Raji (cell line): ENCODE results near the gene WNK2.

Experiments used
- POLR2A ChIP-seq: IDR thresholded peaks from 2 replicates; pipeline ENCODE4 v1.6.1; 2011; ENCODE audit warnings: low read depth, low read length, control low read depth; ENCODE audit not compliant: insufficient read depth

The WNK2 gene

DNA sequence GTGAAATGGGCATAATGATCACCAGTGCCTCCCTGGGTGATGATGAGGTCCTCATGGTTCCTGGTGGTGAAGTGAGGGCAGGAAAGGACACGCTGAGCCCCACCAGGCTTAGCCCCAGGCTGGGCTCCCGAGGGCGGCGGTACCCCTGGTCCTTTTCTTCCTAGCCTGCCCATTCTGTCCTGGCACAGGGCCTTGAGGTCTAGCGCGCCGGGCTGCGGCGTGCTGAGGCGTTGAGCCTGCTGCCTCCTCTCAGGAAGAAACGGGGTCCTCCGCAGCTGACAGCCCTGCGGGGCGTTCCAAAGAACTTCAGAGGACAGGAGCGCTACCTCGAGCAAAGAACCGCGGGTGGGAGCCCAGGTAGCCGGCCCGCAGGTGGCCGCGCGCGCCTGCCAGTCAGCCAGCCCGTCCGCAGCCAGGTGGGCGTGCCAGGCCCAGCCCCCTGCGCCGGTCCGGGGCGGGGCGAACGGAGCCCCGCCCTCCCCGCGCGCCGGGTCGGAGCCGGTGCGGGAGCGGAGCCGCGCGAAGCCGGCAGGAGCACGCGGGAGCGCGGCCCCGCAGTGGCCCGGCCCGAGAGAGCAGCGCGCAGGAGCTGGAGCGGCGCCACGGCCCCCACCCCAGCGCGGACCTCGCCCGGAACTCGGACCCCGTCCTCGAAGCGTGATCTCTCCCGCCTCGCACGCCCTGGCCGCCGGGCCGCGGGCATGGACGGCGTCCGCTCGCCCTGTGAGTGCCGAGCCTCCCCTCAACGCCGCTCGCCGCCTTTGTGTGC is at the start of gene WNK2:
Gene WNK2, plus strand, starts transcription at position 477 of the 769 bp plus-strand sequence. CDS start 791 bp downstream, outside the sequence.
- TF ChIP-seq POLR2A, result no peak

DNA sequence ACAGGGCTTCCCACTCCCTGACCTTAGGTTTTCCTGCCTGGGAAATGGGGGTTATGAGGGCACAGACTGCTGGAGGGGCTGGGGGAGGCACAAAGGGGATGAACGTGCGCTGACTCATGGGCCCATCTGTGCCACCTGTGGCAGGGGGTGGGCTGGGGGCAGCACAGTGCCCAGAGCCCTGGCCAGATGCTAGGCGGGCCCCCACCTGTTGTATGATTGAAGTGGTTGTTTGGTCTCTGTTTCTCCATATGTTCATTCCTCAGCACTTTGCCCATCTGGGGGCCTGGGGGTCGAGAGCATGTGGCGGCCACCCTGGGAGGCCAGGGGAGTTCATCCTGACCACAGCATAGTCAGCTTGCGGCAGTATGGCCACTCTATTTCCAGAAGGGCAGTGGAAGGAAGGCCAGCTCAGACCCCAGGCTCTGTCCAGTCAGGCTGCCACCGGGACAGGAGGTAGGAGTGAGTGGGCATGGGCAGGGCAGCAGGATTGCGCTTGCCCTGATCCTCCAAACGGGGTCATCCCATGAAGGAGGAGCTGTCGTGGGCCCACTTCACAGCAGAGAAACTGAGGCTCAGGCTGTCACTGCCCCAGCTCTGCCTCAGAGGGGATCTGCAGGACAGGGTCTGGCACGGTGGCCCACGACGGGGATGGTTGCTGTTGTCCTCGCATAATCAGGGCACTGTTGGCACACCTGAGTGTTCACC is 49.0 kb upstream of the WNK2 start:
- TF ChIP-seq POLR2A, result no peak

DNA sequence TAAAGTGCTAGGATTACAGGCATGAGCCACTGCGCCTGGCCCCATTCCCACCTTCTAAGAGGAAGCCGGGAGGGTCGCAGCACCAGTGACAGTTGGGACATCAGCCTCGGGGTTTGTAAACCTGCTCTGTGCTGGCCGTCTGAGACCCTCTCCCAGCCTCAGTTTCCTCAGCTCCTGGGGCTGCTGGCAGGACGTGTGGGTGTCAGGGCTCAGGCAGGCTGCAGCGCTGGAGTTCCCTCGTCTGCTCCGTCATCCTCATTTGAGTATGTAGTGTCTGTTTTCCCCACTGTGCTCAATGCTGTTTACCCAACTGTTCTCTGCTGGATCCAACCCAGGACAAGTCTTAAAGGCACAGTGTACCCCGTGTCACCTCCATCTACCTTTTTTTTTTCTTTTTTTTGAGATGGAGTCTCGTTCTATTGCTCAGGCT is 47.9 kb upstream of the WNK2 start:
- TF ChIP-seq POLR2A, result no peak

DNA sequence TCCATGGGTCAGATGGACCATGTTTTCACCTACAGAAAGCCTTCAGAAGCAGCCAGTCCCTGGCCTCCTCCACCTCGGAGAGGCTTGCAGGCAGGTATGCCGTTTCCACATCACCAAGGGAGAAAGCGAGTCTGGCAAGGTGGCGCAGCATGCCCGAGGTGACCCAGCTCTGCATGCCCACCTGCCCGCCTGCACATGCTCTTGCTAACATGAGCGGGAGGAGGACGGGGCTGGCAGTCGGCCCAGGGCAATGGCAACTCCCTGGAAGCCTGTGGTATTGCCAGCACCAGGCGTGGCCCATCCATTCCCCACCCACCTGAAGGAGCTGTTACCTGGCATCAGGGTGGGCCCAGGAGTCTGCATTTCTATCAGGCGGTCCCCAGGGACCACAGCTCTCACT is 46.6 kb upstream of the WNK2 start:
- no peak for TF ChIP-seq POLR2A

DNA sequence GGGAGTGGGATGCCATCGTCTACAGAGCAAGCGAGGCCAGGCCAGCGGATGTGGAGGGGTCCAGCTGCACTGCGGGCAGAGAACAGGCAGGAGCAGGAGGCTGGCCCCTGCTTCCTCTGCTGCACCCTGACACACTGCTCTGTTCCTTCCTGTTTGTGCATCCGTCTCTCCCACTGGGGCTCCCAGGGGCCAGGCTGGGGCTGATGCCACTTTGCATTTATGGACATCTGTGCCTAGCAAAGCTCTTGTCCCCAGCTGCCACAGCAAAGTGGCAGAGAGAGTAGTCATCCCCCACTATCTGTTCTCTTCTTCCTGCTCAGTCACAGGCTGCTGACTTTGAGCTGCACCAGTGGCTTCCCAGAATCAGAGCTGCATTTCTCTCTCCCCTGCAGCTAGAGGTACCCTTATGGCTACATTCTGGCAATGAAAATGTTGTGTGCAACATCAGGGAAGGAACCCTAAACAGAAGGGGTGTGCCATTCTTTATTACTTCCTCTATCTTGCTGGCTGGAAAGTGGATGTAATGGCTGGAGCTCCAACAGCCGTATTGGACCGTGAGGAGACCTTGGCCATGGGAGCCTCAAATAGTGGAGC is 45.7 kb upstream of the WNK2 start:
- TF ChIP-seq POLR2A, result no peak

DNA sequence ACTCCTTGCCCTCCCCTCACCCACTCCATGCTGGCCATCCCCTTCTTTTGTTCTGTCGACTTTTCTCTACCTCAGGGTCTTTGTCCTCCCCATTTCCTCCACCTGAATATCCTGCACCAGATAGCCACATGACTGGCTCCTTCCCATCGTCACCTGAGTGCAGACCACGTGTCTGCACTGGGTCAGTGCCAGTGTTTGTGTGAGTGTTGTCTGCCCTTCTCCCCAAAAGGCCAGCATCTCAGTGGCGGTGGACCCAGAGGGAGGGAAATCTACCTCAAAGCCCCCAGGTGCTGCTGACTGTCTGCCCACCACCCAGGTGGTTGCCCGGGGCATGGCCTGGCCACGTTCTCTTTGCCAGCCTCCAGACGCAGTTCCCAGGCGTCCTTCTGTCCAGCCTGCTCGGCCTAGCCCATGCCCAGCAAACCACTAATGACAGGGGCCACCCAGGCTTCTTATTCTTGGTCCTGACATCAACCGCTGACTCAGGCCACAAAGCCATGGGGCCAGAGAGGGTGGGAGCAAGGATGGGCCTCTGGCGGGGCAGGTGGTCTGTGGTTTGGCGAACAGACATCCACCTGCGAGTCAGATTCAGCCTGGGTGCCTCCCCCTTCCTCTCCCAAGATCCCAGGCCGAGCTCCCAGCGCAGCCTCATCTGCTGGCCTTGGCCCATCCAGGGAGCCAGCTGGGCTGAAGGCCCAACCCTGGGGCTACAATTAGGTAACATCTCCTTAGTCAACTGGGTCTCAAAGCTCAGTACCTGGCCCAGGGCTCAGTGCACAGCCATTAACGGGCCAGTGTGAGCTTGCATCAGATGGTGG is 44.4 kb upstream of the WNK2 start:
- TF ChIP-seq POLR2A, result no peak

DNA sequence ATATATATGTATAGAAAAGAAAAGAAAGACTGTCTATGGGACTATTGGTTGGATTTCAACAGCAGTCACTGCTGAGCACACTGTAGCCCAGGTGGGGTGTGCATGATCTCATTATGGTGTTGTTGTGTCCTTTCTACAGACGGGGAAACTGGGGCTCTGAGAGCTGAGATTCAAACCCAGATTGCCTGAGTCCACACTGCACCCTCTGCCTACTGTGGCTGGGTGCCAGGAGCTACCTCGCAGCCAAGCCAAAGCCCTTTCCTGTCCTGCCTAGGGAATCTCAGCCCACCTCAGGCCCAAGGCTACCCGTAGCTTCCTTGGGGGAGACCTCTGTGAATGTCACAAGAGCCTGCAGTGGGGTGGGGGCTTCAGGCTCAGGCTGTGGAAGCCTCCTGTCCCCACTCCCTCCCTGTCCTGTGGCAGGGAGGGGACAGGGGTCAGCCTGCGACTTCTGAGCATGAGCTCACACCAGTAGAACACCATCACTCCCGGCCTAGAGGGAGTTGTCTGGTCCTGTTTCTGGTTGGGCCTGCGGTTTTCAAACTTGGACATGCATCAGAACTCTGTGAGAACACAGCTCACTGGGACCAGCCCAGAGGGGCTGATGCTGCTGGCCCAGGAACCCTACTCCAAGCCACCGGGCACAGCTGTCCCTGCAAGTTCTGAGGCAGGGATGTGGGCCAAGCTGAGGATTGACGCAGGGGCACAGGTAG is 42.0 kb upstream of the WNK2 start:
- no peak for TF ChIP-seq POLR2A

DNA sequence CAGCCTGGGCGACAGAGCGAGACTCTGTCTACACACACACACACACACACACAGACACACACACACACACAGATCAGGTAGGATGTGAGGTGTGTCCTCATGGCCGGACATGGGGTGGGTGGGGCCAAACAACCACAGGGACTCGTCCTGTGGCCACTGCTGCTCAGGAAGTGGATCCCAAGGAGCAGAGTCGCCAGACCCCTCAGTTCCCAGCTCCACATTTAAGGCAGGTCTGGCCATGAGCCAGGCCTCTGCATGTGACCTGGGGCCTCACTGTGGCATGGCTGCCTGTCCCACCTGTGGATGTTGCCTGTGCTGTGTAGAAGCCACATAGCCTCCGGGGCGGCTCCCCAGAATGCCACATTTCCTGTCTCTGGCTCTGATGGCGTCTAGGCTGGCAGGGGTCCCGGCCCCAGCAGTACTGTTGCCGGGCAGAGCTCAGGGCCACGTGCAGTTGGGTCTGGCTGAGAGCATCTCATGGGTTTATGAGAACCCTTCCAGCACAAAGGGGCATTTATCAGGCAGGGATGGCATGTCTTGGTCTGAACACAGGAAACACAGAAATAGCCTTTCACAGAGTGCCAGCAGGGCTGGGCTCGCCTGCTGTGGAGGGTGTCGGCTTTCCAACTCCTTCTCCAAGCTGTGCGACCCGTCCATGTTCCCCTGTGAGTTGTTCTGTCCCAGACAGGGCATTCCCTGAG is 40.0 kb upstream of the WNK2 start:
- no peak for TF ChIP-seq POLR2A

DNA sequence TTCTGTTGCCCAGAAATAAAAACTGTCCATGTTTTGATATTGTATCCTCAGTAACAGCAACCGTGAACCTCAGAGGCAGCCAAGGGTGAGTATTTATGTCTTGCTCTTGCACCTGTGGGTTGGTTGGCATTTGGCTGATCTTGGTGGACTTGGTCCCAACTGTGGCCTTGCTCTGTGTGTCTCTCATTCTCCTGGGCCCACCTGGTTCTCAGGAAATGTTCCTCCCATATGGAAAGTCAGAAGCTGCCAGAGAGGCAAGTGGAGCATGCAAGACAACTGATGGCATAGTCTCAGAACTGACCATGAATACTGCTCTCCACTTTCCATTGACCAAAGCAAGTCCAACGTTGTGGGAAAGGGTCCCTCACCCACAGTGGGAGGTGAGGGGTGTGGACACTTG is 36.3 kb upstream of the WNK2 start:
- no peak for TF ChIP-seq POLR2A

DNA sequence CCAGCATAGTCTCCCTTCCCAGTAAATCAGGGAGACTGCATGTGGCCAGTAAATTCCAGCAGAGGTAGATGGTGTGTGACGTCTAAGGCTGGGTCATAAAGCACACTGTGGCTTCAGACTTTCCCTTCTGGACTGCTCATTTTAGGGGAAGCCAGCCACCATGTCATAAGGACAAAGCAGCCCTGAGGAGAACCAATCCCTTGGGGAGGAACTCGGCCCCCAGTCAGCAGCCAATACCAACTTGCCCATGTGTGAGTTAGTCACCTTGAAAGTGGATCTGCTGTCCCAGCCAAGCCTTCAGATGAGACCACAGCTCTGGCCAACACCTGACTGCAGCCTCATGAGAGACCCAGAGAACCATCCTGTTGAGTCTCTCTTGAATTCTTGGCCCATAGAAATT is 35.2 kb upstream of the WNK2 start:
- no peak for TF ChIP-seq POLR2A

DNA sequence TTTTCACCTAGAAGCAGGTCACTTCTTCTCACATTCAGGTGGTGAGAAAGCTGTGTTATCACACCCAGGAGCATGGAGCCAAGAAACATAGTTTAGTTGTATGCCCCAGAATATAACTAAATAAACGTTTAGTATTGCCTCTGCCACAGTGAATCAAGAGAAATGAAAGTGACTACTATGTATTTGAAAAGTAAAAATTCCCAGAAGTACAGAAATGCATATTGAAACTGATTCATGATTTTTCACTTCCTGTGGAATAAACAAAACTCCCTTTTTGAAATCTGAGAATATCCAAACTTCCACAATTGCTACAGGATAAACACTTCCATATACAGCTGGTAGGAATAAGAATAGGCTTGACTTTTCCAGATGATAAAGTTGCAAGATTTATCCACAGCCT is 34.6 kb upstream of the WNK2 start:
- no peak for TF ChIP-seq POLR2A

DNA sequence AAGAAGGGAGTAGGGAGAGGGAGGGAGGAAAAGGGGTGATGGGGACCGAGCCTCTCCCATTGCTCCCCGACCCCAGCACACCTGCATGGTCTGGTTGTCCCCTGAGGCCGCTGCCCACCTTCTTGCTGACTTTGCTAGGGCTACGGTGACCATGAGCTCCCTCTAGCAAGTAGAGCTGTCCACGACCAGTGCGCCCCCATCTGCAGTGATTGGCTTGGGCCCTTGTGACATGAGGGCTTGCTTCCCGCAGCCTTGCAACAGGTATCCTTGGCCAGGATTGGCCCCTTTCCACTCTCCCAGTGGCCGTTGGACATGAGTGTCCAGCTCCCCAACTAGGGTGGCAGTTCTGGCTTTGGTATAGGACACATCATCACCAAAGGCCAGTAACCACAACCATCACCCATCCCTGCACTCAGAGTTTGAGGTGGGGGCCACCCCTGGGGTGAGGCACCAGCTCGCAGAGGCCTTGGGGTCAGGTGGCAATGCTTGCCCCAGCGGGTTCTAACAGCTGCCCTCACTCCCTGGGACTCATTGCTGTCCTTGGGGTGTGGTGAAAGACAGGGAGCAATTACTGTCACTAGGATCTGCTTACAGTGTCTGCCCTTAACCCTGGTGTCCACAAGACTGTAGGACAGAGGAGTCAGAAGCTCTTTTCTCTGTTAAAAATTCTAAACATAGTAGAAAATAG is 32.7 kb upstream of the WNK2 start:
- no peak for TF ChIP-seq POLR2A

DNA sequence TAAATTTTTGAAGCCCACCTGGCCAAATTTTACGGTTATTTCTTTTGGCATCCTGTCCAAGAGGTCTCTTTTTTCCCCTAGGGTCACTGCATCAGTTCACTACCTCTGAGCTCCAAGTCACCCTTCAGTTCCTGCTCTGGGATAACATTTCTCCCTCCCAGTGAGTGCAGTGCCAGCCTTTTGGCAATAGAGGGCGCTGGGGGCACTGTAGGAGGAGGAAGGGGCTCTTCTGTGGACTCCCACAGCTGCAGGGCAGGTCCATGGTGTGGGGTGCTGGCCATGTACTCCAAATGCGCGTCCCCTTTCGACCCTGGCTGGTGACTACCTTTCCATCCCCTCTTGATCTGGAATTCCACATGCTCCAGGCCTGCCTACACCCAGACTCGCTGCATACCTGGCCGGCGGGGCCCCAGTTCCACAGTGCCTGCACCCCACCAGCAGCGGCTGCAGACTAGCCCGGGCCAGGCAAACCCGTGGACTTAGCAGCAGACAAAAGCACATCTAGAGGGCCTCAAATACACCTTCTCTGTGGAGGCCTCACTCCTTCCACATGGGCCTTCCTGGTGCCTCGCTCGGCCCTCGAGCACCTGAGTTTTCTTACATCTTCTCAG is 29.5 kb upstream of the WNK2 start:
- TF ChIP-seq POLR2A, result no peak
